Loucy (cell line): ENCODE measurements around the gene FNDC10.

Source experiments
- EZH2phosphoT487 ChIP-seq: fragments of 200-600 bp; IDR thresholded peaks from 2 replicates; pipeline ENCODE4 v1.6.1; 2018; ENCODE audit warnings: antibody characterized with exemption, mild to moderate bottlenecking, moderate library complexity, borderline replicate concordance
- TF ChIP-seq, protein P1 (sequence below): fragments of 200-600 bp; sonication (generic); conservative IDR thresholded peaks from 2 replicates; pipeline ENCODE4 v1.5.1; 2014; ENCODE audit warnings: mild to moderate bottlenecking, antibody characterized with exemption, low read length

DNA sequence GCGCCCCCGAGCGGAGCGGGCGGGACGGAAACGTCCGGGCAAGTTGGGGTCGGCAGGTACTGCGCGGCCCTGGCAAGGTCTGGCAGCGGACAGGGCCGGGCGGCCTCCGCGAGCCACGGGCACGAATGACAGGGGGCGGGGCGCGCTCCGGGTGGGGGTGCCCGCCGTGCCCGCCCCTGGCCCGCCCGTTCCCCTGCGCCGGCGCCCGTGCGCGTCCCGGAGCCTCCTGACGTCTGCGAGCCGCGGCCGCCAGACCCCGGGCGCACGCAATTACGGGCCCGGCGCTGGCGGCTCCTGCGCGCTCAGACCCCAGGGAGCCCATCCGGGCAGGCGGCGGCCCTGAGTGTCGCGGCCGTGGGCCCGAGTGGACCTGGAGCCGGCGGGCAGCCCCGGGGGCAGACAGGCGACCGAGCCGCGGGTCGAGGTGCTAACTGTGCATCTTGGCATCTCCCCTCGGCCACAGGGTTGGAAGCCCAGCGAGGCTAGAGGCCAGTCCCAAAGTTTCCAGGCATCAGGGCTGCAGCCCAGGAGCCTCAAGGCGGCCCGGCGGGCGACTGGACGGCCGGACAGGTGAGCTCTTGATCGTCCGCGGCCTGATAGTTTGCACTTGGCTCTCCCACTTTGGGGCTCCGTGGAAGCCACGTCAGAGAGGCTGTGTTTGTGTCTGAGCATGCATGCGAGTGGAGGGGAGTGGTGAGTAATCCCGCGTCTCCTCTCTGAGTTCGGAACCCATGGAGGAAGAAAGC, 16.3 kb upstream of the FNDC10 start:
- TF ChIP-seq, protein P1, sequence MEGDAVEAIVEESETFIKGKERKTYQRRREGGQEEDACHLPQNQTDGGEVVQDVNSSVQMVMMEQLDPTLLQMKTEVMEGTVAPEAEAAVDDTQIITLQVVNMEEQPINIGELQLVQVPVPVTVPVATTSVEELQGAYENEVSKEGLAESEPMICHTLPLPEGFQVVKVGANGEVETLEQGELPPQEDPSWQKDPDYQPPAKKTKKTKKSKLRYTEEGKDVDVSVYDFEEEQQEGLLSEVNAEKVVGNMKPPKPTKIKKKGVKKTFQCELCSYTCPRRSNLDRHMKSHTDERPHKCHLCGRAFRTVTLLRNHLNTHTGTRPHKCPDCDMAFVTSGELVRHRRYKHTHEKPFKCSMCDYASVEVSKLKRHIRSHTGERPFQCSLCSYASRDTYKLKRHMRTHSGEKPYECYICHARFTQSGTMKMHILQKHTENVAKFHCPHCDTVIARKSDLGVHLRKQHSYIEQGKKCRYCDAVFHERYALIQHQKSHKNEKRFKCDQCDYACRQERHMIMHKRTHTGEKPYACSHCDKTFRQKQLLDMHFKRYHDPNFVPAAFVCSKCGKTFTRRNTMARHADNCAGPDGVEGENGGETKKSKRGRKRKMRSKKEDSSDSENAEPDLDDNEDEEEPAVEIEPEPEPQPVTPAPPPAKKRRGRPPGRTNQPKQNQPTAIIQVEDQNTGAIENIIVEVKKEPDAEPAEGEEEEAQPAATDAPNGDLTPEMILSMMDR, result no peak
- TF ChIP-seq EZH2phosphoT487, result no peak
